GM18858 (cell line): ENCODE measurements around the gene OPCML.

ENCODE experiments used
- ATAC-seq: cut with Tn5 transposase; IDR thresholded peaks from one replicate; pipeline ENCODE4 v1.9.1; 2021; ENCODE audit not compliant: unreplicated experiment

OPCML gene

DNA sequence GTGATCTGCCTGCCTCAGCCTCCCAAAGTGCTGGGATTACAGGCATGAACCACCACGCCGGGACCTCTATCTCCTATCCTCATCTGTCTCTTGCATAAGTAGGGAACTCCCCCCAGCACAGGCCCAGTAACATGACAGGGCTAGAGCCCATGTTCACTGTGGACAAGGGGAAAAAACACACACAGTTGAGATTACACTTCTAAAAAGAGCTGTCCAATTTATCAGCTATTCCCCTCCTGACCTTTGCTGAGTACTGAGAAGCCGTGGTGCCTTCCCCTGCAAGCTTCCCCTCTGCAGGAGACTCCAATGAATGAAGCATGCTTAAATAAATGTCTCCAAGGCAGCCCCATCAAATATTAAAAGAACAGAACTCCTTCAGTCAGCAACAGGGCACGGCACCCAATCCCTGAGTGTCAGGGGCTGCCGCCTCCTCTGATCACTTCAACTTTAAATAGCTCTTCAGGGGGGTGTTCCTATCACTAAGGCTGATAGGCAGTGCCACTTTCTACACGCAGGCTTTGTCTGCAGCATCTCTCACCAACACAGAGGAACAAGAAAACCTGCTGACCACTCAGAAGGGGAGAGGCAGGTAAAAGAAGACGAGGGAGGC, 385.5 kb downstream of the OPCML start:
- ATAC-seq: no peak

DNA sequence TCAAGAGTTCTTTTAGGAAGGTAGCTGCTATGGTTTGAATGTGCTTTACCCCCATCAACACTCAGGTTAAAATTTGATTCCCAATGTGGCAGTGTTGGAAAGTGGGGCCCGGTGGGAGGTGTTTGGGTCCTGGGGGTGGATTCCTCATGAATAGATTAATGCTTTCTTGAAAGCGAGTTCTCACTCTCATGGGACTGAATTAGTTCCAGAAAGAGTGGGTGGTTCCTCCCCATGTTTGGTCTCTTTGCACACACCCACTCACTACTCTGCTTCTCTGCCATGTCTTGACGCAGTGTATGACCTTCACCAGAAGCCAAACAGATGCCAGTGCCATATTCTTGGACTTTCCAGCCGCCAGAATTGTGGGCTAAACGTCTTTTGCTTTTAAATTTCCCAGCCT, 394.4 kb downstream of the OPCML start:
- no peak for ATAC-seq

GRCh38 chr11:133137270-133137669, 395.0 kb downstream of the OPCML start:
- no peak for ATAC-seq

DNA sequence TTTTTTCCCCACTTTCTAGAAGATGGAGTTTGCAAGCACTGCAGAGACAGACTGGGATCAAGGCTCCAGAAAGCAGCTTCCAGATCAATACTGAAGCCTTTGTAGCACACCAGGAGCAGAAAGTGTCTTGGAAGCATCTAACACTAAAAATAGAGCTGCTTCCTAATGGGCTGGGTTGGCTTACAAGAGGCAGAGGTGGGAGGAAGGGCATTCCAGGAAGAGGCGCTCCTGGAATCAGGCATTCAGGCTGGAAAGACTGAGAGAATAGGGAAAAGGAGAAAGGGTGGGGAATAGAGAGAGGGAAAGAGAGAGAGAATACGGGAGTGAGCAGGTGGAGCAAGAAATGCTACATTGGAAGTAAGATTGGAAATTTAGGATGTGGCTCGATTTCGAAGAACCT, 395.9 kb downstream of the OPCML start:
- no peak for ATAC-seq

DNA sequence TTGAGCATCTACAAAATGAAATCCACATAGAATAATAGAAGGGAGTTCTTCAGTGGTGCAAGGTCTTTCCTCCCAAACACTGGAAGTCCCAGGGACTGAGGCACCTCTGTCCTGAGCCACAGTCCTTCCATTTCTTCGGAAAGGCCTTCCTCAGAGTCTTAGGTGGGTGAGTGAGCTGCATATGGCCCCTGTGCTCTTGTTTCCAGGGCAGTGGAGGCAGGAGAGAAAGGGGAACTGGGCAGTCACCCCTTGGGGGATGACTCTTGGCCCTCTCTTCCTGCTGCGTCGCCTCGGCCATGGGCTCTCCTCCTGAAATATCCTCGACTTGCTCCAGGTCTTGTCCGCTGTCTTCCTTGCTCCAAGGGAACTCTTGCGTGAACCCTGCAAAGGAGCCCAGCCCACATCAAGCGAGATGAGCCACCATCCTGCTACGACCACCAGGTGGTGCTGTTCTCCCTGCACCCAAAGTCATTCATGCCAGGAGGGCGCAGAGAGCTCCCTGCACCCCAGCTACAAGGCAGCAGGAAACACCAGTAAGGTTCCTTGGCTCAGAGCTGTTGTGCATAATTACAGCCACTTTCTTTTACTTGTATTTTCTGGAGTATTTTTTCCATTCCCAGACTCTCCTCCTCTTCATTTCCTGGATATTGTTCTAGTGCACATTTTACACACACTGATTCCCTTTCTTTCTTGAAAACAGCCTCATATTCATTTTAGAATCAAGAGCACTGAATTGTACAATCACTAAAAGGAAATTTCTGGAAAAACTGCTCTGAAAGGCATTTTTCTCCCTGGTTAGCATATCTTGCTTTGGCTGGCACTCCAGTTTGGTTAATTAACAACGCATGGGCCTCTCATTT, 397.8 kb downstream of the OPCML start:
- ATAC-seq: peak; percentile 88

- no peak for ATAC-seq
Measured at GRCh38 chr11:133133606-133134005, 398.7 kb downstream of the OPCML start.

- ATAC-seq: no peak
Measured at GRCh38 chr11:133133050-133133449, 399.3 kb downstream of the OPCML start.

DNA sequence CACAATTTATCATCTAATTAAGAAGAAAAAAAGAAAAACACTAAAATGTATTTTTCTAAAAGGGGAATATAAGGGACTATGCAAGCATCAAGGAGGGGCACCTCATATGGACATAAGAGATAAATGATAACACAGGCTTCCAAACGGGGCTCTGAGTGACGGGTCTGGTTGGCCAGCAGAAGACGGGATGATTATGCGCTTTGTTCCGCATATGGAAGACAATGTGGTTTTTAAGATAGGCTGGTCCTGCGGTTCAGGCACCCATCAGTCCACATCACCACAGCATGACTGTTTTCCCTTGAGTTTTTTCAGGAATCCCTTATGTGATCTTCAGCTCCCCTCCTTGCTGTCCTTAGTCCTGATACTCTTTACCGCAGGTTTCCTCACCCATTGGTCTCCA, 404.6 kb downstream of the OPCML start:
- ATAC-seq: no peak

- no peak for ATAC-seq
Measured at GRCh38 chr11:133123796-133124195, 408.5 kb downstream of the OPCML start.

GRCh38 chr11:133123366-133123765, 408.9 kb downstream of the OPCML start:
- no peak for ATAC-seq

DNA sequence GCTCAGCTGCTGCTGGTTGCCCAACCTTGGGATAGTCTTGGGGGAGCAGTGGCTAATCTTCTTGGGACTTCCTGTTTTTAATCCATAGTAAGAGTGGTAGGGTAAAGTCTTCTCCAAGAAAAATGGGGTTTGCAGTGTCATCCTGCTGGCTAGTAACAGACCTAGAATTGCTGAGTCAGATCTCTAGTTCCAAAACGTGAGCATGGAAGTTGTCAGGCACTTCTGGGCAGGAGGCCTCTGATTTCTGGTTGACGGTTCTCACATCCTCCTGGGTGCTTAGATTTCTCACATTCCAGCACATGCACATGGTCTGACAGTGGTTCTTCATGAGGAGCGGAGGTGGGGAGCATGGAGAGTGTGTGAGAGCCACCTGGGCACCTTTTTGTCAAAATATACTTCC, 410.0 kb downstream of the OPCML start:
- ATAC-seq: no peak

GRCh38 chr11:133118563-133119268, 413.6 kb downstream of the OPCML start:
- no peak for ATAC-seq

DNA sequence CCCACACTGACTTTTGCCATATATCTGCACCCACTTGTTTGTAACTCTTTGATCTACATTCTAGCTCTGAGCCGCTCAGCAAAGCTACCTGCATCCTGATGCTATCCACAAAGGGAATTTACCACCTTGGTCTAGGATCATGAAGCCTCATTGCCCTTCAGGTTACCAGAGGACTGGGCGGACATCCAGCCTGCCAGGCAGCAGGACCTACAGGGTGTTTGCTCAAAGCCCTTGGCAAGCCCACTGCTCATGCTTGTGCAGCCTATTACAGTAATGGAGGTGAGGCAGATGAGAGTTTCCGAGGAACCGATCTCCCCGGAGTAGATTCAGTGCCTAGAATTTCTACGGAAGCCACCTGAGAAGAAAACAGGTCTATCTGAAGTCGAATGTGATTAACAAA, 417.2 kb downstream of the OPCML start:
- ATAC-seq: no peak

DNA sequence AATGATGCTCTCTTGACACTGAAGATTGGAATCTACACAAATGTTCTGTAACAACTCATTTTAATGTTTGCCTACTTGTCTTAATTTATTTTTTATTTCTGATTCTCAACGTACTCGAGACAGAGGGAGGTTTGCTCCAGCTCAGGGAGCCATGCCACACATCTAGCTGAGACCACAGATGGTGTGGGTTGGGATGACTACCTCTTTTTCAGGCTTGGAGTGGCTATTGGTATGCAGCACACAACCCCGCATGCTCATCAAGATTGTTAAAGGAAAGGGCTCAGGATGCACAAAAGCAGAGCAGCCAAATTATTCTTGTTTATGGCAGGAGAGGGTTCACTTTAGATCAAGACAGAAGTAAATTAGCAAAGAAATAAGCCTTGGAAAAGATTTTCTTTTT, 424.5 kb downstream of the OPCML start:
- ATAC-seq: no peak

DNA sequence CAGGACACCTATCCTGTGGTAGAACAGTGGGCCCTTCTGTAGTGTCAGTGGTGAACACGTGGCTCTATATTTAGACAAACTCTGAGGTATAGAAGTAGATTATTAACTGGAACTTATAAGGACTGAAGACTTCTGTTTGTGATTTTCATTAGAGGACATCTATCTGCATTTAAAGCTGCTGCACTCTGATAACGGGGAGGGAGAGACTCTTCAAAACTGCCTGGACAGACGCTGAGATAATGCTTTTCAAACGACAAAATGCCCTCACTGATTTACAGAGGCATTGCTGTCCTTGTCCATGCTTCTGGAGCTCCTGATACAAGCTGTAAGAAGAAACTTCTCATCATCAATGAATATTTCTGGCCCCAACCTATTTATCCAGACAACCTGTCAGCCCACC, 425.2 kb downstream of the OPCML start:
- ATAC-seq: no peak

DNA sequence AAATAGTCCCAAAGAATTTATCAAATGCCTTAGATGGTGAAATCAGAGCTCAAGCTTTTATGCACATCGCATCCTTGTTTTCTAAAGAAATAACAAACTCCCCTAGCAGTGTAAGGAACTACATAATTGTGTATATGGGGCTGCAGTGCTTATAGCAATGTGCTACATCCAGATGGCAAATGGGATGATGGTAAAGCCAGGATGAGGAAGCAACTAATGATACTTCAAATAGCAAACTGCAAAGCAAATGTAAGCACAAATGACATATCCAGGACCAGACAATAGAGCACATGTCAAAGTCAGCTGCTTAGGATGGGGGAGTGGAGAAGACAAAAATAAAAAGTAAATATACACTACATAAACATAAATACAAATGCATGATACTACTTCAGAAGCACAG, 425.9 kb downstream of the OPCML start:
- no peak for ATAC-seq

DNA sequence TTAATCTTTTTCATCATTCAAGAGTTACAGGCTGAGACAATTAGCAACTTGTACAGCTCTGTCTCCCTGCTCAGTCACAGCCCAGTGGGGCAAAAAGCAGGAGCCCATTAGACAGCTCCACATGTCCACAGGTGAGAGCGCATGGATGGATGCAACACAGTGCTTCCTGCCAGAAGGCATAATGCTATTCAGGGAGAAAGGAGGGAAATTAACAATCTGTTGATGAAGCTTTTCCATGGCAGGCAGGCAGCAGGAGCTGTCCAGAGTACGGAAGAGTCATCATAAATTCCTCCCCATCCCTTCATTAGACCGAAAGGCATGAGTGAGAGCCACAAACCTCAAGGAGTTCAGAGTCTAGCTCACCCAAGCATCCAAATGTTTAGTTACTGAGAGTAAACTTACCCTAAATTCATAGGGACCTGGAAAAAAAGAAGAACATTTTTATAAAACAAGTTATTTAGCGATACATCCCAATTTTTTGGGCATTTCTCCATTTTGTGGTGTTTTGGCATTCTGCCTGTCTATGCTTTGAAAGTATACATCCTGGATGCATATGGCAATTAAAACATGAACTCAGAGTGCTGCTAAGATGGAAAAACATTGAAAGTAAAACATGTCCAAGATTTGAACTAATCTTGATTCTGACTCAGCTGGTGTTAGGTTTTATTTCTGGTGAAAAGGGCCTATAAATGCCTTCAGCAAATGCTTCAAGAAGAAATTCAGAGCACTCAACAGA, 428.1 kb downstream of the OPCML start:
- no peak for ATAC-seq

DNA sequence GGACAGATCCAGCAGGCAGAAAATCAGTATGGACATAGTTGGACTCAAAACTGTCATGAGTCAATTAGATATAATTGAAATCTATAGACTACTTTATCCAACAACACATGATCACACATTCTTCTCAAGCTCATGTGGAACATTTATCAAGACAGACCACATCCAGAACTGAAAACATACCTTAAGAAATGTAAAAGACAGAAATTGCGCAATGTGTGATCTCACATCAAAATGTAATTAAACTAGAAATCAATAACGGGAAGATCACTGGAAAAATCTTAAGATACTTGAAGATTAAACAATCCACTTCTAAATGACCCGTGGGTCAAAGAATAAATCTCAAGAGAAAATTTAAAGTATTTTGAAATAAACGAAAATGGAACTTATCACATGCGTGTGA, 435.3 kb downstream of the OPCML start:
- ATAC-seq: no peak

- ATAC-seq: no peak
Measured at GRCh38 chr11:133086518-133086917, 445.8 kb downstream of the OPCML start.

DNA sequence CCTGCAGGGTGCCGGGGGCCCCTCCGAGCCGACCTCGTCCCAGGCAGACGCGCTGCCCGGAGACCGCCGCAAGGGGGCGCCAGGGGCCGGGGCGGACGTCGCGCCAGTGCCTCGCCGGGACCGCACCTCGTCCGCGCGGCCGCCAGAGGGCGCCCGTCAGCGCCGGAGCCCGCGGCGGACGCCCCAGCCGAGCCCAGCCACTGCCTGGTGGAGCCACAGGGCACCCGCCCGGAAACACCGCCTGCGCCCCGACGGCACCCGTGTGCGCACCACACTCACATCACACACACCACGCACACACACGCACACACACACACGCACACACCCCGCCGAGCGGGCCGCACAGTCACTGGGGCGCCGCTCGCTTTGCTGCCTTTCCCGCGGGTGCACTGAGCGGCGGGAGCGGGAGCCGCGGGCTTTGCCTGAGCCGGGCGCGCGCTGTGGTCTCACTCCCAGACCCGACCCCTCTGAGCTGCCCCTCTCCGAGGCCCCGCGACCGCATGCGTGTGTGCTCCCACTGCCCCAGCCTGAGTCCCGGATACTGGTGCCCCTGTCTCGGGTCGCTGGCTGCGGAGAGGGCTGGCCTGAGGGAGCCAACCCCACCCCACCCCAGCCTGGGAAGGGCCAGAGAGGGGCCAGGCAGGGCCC, 449.3 kb downstream of the OPCML start:
- ATAC-seq: peak; percentile 70

DNA sequence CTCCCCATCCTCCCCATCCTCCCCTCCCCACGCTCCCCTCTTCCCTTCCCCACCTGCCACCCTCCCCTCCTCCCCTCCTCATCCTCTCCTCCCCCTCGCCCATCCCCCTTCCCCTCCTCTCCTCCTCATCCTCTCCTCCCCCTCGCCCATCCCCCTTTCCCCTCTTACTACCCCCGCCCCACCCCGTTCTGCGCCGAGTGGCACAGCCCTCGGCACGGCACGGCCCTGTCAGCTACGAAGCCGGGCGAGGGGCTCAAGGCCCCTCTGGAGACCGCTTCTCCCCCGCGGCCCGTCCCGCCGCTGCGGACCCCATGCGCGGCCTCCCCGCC, 449.9 kb downstream of the OPCML start:
- no peak for ATAC-seq
